H9 (cell line): ENCODE results near the gene AQP12A. TPM values are rescaled to one million over a fixed set of nuclear protein-coding genes. Genes with fewer than 3 reads are reported as not detected.

ENCODE experiments used
- DNase-seq: peaks from one replicate; pipeline ENCODE4 v3.0.0-alpha.2; 2017
- H2AFZ ChIP-seq: one replicate; pipeline ENCODE4 v1.6.1; 2013; ENCODE audit warnings: mild to moderate bottlenecking, low read length, control low read depth, moderate library complexity
- H2AK5ac ChIP-seq: 2 replicates; pipeline ENCODE4 v1.6.1; 2013; ENCODE audit warnings: low read length, control low read depth, mixed read lengths; ENCODE audit not compliant: insufficient read length
- H2BK120ac ChIP-seq: one replicate; pipeline ENCODE4 v1.6.1; 2013; ENCODE audit warnings: low read depth, mild to moderate bottlenecking, low read length, control low read depth, inconsistent platforms; ENCODE audit not compliant: poor library complexity, severe bottlenecking
- H2BK12ac ChIP-seq: 2 replicates; pipeline ENCODE4 v1.6.1; 2013; ENCODE audit warnings: low read length, control low read depth, mixed read lengths, low read depth; ENCODE audit not compliant: insufficient read length
- H2BK15ac ChIP-seq: 2 replicates; pipeline ENCODE4 v1.6.1; 2013; ENCODE audit warnings: low read depth, low read length, control low read depth
- H2BK20ac ChIP-seq: one replicate; pipeline ENCODE4 v1.6.1; 2013; ENCODE audit warnings: low read depth, mild to moderate bottlenecking, low read length, control low read depth, inconsistent platforms; ENCODE audit not compliant: poor library complexity, severe bottlenecking
- H2BK5ac ChIP-seq: 2 replicates; pipeline ENCODE4 v1.6.1; 2013; ENCODE audit warnings: low read length, control low read depth, mixed read lengths; ENCODE audit not compliant: insufficient read length
- H3K14ac ChIP-seq: 2 replicates; pipeline ENCODE4 v1.6.1; 2013; ENCODE audit warnings: low read length, control low read depth; ENCODE audit not compliant: insufficient read depth
- H3K18ac ChIP-seq: 2 replicates; pipeline ENCODE4 v1.6.1; 2013; ENCODE audit warnings: low read depth, mild to moderate bottlenecking, mixed read lengths, low read length, control low read depth; ENCODE audit not compliant: insufficient read length
- H3K23ac ChIP-seq: 2 replicates; pipeline ENCODE4 v1.6.1; 2013; ENCODE audit warnings: low read length, control low read depth, mixed read lengths, low read depth; ENCODE audit not compliant: insufficient read length
- H3K23me2 ChIP-seq: 2 replicates; pipeline ENCODE4 v1.6.1; 2013; ENCODE audit warnings: low read depth, mild to moderate bottlenecking, mixed read lengths, low read length, control low read depth; ENCODE audit not compliant: insufficient read length, poor library complexity, severe bottlenecking
- H3K27ac ChIP-seq: 2 replicates; pipeline ENCODE4 v1.5.1; 2013; ENCODE audit warnings: low read length, control low read depth, mixed read lengths, low read depth; ENCODE audit not compliant: insufficient read length
- H3K27me3 ChIP-seq: 2 replicates; pipeline ENCODE4 v1.6.1; 2013; ENCODE audit warnings: low read length, control low read depth, inconsistent platforms; ENCODE audit not compliant: insufficient read depth
- H3K4ac ChIP-seq: 2 replicates; pipeline ENCODE4 v1.6.1; 2013; ENCODE audit warnings: low read depth, mild to moderate bottlenecking, control low read depth, inconsistent platforms, low read length, moderate library complexity
- H3K4me1 ChIP-seq: 2 replicates; pipeline ENCODE4 v1.6.1; 2013; ENCODE audit warnings: low read length, control low read depth, inconsistent platforms; ENCODE audit not compliant: insufficient read depth
- H3K4me2 ChIP-seq: 2 replicates; pipeline ENCODE4 v1.6.1; 2013; ENCODE audit warnings: low read length, control low read depth, mixed read lengths; ENCODE audit not compliant: insufficient read length, insufficient read depth
- H3K56ac ChIP-seq: 2 replicates; pipeline ENCODE4 v1.6.1; 2013; ENCODE audit warnings: low read depth, mild to moderate bottlenecking, mixed read lengths, low read length, control low read depth; ENCODE audit not compliant: insufficient read length
- H3K79me1 ChIP-seq: 2 replicates; pipeline ENCODE4 v1.6.1; 2013; ENCODE audit warnings: low read depth, mild to moderate bottlenecking, moderate library complexity, low read length, control low read depth, inconsistent platforms; ENCODE audit not compliant: insufficient read depth, poor library complexity, severe bottlenecking
- H3K79me2 ChIP-seq: 2 replicates; pipeline ENCODE4 v1.6.1; 2013; ENCODE audit warnings: low read length, control low read depth, inconsistent platforms; ENCODE audit not compliant: insufficient read depth
- H3K9ac ChIP-seq: 2 replicates; pipeline ENCODE4 v1.6.1; 2013; ENCODE audit warnings: low read length, control low read depth, mixed read lengths; ENCODE audit not compliant: insufficient read length; ENCODE audit errors: extremely low read depth
- H3K9me3 ChIP-seq: one replicate; pipeline ENCODE4 v1.6.1; 2013; ENCODE audit warnings: low read depth, low read length, inconsistent platforms; ENCODE audit not compliant: control insufficient read depth
- H3T11ph ChIP-seq: one replicate; pipeline ENCODE4 v1.6.1; 2013; ENCODE audit warnings: mild to moderate bottlenecking, low read length, control low read depth, inconsistent platforms
- H4K20me1 ChIP-seq: one replicate; pipeline ENCODE4 v1.6.1; 2013; ENCODE audit not compliant: control insufficient read depth, insufficient read length, insufficient read depth
- H4K5ac ChIP-seq: 2 replicates; pipeline ENCODE4 v1.6.1; 2013; ENCODE audit warnings: low read depth, mild to moderate bottlenecking, mixed read lengths, low read length, control low read depth; ENCODE audit not compliant: insufficient read length
- H4K8ac ChIP-seq: replicated peaks from 2 replicates; pipeline ENCODE4 v1.6.1; 2013; ENCODE audit warnings: low read length, control low read depth, mixed read lengths, low read depth; ENCODE audit not compliant: insufficient read length
- H4K91ac ChIP-seq: 2 replicates; pipeline ENCODE4 v1.6.1; 2013; ENCODE audit warnings: low read depth, mild to moderate bottlenecking, moderate library complexity, mixed read lengths, low read length, control low read depth; ENCODE audit not compliant: insufficient read length
- H3K27ac Mint-ChIP-seq, 3 experiments: 2 replicates in 2 of 3; 3 replicates in 1 of 3; pipeline ENCODE4 v1.8.0; 2020 to 2021; ENCODE audit warnings: mixed read lengths in 3 of 3, mild to moderate bottlenecking in 1 of 3, moderate library complexity in 1 of 3
- H3K27me3 Mint-ChIP-seq: 2 replicates; pipeline ENCODE4 v1.8.0; 2021; ENCODE audit warnings: low read depth, mild to moderate bottlenecking, moderate library complexity, mixed read lengths
- H3K36me3 Mint-ChIP-seq, 3 experiments: 2 replicates in 2 of 3; 3 replicates in 1 of 3; pipeline ENCODE4 v1.8.0; 2020 to 2021; ENCODE audit warnings: low read depth in 3 of 3, mixed read lengths in 3 of 3; ENCODE audit not compliant: insufficient read depth in 1 of 3
- H3K4me1 Mint-ChIP-seq, 2 experiments: 2 replicates each; pipeline ENCODE4 v1.8.0; 2020; ENCODE audit warnings: mixed read lengths in 2 of 2
- H3K4me3 Mint-ChIP-seq, 2 experiments: 2 replicates in 1 of 2; 3 replicates in 1 of 2; pipeline ENCODE4 v1.8.0; 2020 to 2021; ENCODE audit warnings: mild to moderate bottlenecking in 2 of 2, mixed read lengths in 2 of 2, moderate library complexity in 1 of 2
- H3K9me3 Mint-ChIP-seq, 2 experiments: 2 replicates in 1 of 2; 3 replicates in 1 of 2; pipeline ENCODE4 v1.8.0; 2020; ENCODE audit warnings: mild to moderate bottlenecking in 2 of 2, mixed read lengths in 2 of 2, moderate library complexity in 1 of 2
- CTCF ChIP-seq: fragments of 200-600 bp; sonication (generic); conservative IDR thresholded peaks from 3 replicates; pipeline ENCODE4 v1.8.0; 2021; ENCODE audit warnings: antibody characterized with exemption, mild to moderate bottlenecking
- WGBS: extraction: QIAGEN DNeasy Blood & Tissue Kit; methylation state at CpG from one replicate; pipeline ENCODE4 v1.1.7; 2013; ENCODE audit warnings: missing lambda C conversion rate, low lambda C conversion rate, mixed read lengths; ENCODE audit not compliant: insufficient read length; ENCODE audit errors: extremely low coverage; 5-methylcytosine and 5-hydroxymethylcytosine counted together
- total RNA-seq: library from RNA; stranded (reverse); gene quantifications from 2 replicates; pipeline ENCODE4 v1.2.1, GENCODE V29; 2021

Gene AQP12A
- total RNA-seq, 1 experiment from 2014 or later: not detected

DNA sequence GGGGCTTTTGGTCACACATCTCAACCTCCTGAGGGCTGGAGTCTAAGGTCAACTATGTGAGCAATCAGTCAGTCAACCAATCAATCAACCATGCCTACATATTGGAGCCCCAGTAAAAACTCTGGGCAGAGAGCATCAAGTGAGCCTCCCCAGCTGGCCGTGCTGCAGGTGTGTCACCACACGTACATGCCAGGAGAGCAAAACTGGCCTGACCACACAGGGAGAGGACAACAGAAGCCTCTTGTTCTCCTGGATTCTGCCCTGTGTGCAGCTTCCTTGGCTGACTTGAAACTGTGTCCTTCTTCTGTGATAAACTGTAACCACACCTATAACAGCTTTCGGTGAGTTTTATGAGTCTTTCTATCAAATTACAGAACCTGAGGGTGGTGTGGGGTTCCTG, 40.5 kb upstream of the AQP12A start:
- Histone ChIP-seq H3K56ac (no peak overlapping the region), H2BK15ac (no peak overlapping the region), H2BK120ac (no peak overlapping the region), H3K9me3 (no peaks in the 10 kb centered on the region), H3K14ac (no peak overlapping the region), H3K9ac (no peak overlapping the region), H4K20me1 (no peaks in the 10 kb centered on the region), H3K4me1 (no peaks in the 10 kb centered on the region), H3K27ac (no peak overlapping the region), H4K91ac (no peak overlapping the region), H2BK12ac (no peak overlapping the region), H4K5ac (no peak overlapping the region), H3T11ph (no peak overlapping the region), H2AK5ac (no peak overlapping the region), H3K4me2 (no peak overlapping the region), H2BK5ac (no peak overlapping the region), H3K18ac (no peak overlapping the region), H3K79me1 (no peaks in the 10 kb centered on the region), H2BK20ac (no peak overlapping the region), H4K8ac (no peak overlapping the region), H3K27me3 (no peaks in the 10 kb centered on the region; the same call in 1 of the 2 replicates), H3K79me2 (no peaks in the 10 kb centered on the region), H3K23ac (no peak overlapping the region), H2AFZ (no peak overlapping the region), H3K4ac (no peak overlapping the region), H3K23me2 (no peaks in the 10 kb centered on the region)
- no CpG with 5 or more reads among the region's 3 CpGs for WGBS
- peaks cover 4% of the 10 kb centered on the region in 2 experiments; a peak in 2 of 5 replicates for H3K9me3 Mint-ChIP-seq
- no peak overlapping the region for H3K27ac Mint-ChIP-seq
- peaks cover 77% of the 10 kb centered on the region for H3K27me3 Mint-ChIP-seq
- H3K4me1 Mint-ChIP-seq: peaks cover 9 to 14% of the 10 kb centered on the region in 2 experiments
- H3K36me3 Mint-ChIP-seq: no peaks in the 10 kb centered on the region; a peak in 2 of 7 replicates
- no peak for DNase-seq
- TF ChIP-seq CTCF: no peak
- H3K4me3 Mint-ChIP-seq: no peak overlapping the region
